HFF-Myc (cell line): Measurements from ENCODE around the gene CDH12.
"Not testable (repeated sequence)": the region's sequence is repeated elsewhere in the genome, so short reads cannot be mapped to it uniquely, and the experiment has no call there.

Experiments
- DNase-seq: peaks from one replicate; pipeline ENCODE4 v3.0.0-alpha.2; 2011; ENCODE audit warnings: low read depth; ENCODE audit errors: extremely low read depth
- H3K4me3 ChIP-seq: replicated peaks from 2 replicates; pipeline ENCODE4 v1.5.1; 2011; ENCODE audit warnings: low read depth, mild to moderate bottlenecking, control low read depth, low read length
- TF ChIP-seq, protein P1 (sequence below): IDR thresholded peaks from 2 replicates; pipeline ENCODE4 v1.5.1; 2012; ENCODE audit warnings: mild to moderate bottlenecking, low read depth, low read length, control low read depth; ENCODE audit errors: missing control alignments

The CDH12 gene

DNA sequence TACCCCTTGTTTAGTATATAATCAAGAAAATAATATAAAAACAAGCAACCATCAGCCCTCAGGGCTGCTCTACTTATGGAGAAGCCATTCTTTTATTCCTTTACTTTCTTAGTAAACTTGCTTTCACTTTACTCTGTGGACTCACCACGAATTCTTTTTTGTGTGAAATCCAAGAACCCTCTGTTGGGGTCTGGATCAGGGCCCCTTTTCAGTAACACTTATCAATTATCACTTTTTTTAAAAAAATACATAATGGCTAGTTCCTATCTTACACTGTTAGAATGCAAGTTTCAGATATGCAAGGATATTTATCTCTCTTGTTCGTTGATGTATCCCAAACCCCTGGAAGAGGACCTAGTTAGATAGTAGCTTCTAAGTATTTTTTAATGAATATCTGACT lies 687.2 kb downstream of the CDH12 start:
- not testable (repeated sequence) for H3K4me3 ChIP-seq, DNase-seq

DNA sequence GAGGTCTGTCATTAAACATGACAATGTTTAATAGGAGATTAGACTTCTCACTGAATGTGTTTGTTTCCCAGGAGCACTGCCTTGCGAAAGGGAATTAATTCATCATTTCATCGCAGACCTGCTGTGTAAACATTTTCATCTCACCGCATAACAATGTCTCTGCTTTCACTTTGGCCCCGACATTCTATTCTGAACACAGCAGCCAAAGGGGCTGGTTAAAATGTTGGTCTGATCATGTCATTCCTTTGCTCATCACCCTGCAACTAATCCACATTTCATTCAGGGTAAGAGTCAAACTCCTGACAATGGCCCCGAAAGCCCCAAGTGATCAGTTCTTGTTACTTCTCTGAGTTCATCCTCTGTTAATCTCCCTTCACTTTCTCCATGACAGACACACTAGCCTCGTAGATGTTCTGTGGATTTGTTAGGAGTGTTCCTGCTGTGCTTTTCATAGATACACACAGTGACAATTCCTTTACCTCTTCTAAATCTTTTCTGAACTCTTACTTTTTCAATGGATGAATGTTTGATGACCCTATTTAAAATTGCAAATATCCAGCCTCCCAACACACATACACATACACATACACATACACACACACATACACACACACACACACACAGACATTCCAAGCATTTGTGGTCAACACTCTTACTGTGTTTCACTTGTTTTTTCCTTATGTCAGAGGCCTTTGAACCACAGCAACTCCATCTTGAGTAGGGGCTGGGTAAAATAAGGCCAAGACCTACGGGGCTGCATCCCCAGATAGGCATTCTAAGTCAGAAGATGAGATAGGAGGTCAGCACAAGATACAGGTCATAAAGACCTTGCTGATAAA lies 688.0 kb downstream of the CDH12 start:
- H3K4me3 ChIP-seq, DNase-seq: not testable (repeated sequence)

DNA sequence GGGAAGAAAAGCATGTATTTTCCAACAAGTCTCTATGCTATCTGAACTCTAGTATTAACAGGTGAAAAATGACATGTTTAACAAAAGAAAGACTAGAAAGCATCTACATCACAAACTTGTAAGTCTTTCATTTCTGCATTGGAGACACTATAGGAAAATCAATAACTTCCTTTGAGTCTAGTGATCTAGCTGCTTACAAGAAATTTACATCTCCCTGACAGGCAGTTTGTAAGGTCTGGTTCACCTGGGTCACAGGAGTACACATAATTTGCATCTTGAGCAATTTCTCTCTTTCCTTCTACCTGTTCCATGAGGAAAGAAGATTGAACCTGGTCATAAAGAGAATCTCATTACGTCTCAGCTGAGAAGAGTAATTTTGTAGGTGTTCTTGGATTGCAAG lies 696.2 kb downstream of the CDH12 start:
- not testable (repeated sequence) for H3K4me3 ChIP-seq, DNase-seq

DNA sequence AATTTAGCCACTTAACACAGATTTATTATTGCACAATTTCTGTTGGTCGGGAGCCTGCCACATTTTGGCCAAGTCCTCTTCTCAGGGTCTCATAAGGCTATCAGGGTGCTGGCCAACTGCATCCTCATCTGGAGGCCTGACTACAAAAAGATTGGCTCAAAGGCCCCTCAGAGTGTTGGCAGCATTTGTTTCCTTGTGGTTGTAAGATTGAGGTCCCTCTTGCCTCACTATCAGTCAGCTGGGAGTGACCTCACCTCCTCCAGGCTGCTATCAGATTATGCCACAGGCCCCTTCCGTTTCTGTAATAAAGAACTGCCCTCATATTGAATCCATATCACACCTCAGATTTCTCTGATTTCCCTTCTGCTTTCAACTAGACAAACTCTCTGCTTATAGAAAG lies 698.4 kb downstream of the CDH12 start:
- not testable (repeated sequence) for DNase-seq, H3K4me3 ChIP-seq

DNA sequence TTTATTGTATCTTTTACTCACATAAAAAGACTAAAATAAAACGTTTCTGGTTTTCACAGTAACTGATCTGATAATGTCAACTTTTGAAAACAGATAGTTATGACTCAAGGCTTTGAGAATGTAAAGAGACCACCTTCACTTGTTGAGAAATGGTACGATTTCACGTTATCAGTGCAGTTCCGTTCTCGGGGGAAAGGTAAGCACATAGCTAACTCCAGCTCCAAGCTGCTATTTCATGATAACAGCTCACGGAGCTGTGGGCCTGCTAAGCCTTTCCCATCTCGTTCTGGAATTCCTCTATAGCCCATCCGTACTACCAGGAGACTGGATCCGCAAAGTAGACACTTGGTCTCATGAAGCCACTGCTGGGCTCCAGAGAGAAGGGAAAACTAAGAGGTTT lies 701.3 kb downstream of the CDH12 start:
- not testable (repeated sequence) for H3K4me3 ChIP-seq, DNase-seq

DNA sequence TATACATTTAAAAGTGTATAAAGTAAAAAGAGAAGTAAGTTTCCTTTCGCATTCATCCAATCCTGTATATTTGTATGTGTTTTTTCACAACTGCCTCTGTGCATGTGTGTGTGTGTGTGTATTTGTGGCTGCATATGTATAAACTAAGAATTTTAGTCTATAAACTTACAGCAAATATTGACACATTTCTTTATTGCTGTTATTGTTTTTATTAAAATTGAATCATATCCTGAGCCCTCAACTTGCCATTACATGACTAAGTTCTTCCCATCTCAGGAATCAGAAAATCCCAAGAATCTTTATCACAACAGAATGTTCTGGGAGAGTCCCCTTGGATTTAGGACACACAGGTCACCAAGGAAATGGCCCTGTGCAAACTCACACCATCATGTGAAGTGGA lies 712.7 kb downstream of the CDH12 start:
- H3K4me3 ChIP-seq, DNase-seq: not testable (repeated sequence)

- DNase-seq, H3K4me3 ChIP-seq: not testable (repeated sequence)
Observed at GRCh38 chr5:22139662-22140300, 713.4 kb downstream of the CDH12 start.

DNA sequence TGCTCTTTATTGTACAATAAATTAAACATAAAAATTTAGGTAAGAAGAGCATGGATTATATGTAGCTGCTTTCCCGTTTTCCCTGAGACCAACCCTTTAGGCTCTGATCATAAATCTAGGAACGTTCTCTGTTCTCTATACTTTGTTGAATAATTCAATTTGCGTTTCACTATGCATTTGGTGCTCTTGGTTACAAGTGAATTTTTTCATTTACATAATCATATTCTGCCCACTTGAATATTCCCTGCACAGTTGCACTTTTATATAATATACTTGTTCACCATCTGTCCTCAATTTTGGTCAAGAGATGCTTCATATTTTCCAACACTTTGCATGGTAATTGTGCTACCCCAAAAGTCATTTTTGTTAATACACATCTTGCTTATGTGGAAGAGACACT lies 741.8 kb downstream of the CDH12 start:
- H3K4me3 ChIP-seq = no peak overlapping the region
- DNase-seq = no peak
- TF ChIP-seq, protein P1, sequence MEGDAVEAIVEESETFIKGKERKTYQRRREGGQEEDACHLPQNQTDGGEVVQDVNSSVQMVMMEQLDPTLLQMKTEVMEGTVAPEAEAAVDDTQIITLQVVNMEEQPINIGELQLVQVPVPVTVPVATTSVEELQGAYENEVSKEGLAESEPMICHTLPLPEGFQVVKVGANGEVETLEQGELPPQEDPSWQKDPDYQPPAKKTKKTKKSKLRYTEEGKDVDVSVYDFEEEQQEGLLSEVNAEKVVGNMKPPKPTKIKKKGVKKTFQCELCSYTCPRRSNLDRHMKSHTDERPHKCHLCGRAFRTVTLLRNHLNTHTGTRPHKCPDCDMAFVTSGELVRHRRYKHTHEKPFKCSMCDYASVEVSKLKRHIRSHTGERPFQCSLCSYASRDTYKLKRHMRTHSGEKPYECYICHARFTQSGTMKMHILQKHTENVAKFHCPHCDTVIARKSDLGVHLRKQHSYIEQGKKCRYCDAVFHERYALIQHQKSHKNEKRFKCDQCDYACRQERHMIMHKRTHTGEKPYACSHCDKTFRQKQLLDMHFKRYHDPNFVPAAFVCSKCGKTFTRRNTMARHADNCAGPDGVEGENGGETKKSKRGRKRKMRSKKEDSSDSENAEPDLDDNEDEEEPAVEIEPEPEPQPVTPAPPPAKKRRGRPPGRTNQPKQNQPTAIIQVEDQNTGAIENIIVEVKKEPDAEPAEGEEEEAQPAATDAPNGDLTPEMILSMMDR = no peak

GRCh38 chr5:22109315-22109714 lies 743.8 kb downstream of the CDH12 start:
- TF ChIP-seq, protein P1 = no peak
- no peak overlapping the region for H3K4me3 ChIP-seq
- DNase-seq = no peak

DNA sequence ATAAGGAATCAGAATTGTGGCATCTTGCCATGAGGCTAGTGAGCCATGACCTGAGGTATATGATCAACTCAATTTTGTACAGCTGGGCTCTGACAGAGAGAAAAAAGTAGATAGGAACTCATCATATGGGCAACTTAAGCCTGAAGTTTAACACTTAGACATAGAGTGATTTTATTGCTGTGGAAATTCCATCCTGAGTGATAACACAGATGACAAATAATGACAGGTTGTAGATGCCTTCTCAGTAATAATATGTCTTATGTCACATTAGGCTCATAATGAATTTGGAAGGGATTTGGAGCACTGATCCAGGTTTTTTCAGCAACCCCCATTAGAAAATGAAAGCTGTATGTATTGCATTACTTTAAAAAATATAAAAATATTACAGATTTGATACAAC lies 744.6 kb downstream of the CDH12 start:
- H3K4me3 ChIP-seq = no peak overlapping the region
- TF ChIP-seq, protein P1 = no peak
- DNase-seq = no peak
